ENCODE measurements around the gene SLC16A3.
"Not testable (repeated sequence)": the region's sequence is repeated elsewhere in the genome, so short reads cannot be mapped to it uniquely, and the experiment has no call there.

Gene SLC16A3

DNA sequence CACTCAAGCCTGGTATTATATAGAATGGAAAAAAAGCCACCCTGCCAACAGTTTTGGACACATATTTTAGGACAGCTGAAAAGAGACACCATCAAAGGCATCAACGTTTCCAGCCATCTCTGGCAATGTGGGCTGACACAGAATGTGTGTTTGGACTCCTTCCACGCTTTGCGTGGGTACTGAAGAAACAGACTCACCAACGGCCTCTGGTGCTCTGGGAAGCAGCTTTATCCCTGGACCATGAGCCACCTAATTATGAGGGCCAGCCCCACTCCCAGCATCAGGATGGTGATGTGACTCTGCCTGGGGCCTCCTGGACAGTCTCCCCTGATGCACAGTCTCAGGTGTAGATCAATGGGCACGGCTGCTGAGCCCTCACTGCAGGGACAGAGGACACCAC, 44.1 kb upstream of the SLC16A3 start:
- H3K79me2 ChIP-seq = peaks cover 3% of the 10 kb centered on the region
- no peaks in the 10 kb centered on the region for H3K36me3 ChIP-seq (ENCODE audit: control insufficient read depth, insufficient read depth, low read length)
- H3K4me1 ChIP-seq = peaks cover 20% of the 10 kb centered on the region
- H3K27ac ChIP-seq = no peak overlapping the region
- no peaks in the 10 kb centered on the region for H3K27me3 ChIP-seq (ENCODE audit: control insufficient read depth, insufficient read depth, low read length)
- no peak overlapping the region for H3K4me2 ChIP-seq (ENCODE audit: low read length)
- TF ChIP-seq, protein P1, sequence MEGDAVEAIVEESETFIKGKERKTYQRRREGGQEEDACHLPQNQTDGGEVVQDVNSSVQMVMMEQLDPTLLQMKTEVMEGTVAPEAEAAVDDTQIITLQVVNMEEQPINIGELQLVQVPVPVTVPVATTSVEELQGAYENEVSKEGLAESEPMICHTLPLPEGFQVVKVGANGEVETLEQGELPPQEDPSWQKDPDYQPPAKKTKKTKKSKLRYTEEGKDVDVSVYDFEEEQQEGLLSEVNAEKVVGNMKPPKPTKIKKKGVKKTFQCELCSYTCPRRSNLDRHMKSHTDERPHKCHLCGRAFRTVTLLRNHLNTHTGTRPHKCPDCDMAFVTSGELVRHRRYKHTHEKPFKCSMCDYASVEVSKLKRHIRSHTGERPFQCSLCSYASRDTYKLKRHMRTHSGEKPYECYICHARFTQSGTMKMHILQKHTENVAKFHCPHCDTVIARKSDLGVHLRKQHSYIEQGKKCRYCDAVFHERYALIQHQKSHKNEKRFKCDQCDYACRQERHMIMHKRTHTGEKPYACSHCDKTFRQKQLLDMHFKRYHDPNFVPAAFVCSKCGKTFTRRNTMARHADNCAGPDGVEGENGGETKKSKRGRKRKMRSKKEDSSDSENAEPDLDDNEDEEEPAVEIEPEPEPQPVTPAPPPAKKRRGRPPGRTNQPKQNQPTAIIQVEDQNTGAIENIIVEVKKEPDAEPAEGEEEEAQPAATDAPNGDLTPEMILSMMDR (IDR thresholded peaks at IDR 0.05) = no peak
- no peak overlapping the region for H3K4me3 ChIP-seq (ENCODE audit: low read depth, low read length)
- no peaks in the 10 kb centered on the region for H3K9me3 ChIP-seq (ENCODE audit: control insufficient read depth, low read length)
- no peak overlapping the region for H2AFZ ChIP-seq
- no peak overlapping the region for H3K9ac ChIP-seq

DNA sequence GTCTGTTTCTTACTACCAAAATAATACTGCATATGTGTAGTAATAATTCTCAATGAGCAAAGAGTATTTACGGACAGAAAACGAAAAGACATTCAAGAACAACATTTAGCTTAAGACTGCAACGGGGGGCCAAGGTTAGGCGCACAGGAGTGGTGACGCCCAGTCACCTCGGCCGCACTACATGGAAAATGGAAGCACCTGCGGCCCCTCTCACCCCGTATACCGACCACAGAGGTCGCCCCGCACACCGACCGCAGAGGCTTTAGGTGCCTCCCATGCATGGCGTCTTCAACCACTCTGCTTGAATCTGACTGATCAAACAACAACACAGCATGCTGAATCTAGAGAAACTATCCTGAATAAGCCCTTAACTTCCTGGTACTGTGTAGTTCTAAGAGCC, 42.6 kb upstream of the SLC16A3 start:
- Histone ChIP-seq H3K4me2 (ENCODE audit: low read length) (no peak overlapping the region), H3K79me2 (peaks cover 3% of the 10 kb centered on the region), H3K4me3 (ENCODE audit: low read depth, low read length) (no peak overlapping the region), H3K9me3 (ENCODE audit: control insufficient read depth, low read length) (no peaks in the 10 kb centered on the region), H3K4me1 (peaks cover 20% of the 10 kb centered on the region), H3K27ac (no peak overlapping the region), H3K36me3 (ENCODE audit: control insufficient read depth, insufficient read depth, low read length) (no peaks in the 10 kb centered on the region), H3K9ac (no peak overlapping the region), H2AFZ (no peak overlapping the region), H3K27me3 (ENCODE audit: control insufficient read depth, insufficient read depth, low read length) (no peaks in the 10 kb centered on the region)
- TF ChIP-seq, protein P1 (IDR thresholded peaks at IDR 0.05) = no peak

DNA sequence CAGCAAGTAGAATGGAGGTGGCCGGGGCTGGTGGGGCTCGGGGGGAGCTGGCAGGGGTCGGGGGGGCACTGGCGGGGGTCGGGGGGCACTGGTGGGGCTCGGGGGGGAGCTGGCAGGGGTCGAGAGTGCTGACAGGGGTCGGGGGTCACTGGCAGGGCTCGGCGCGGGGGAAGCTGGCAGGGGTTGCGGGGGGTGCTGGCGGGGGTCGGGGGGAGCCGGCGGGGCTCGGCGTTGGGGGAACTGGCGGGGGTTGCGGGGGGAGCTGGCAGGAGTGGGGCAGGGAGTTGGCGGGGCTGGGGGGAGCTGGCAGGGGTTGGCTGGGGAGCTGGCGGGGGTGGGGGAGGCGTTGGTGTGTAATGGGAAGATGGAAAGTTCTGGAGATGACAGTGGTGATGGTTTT, 41.3 kb upstream of the SLC16A3 start:
- Histone ChIP-seq H3K4me2 (ENCODE audit: low read length) (no peak overlapping the region), H3K79me2 (peaks cover 3% of the 10 kb centered on the region), H3K9ac (no peak overlapping the region), H3K36me3 (ENCODE audit: control insufficient read depth, insufficient read depth, low read length) (no peaks in the 10 kb centered on the region), H3K9me3 (ENCODE audit: control insufficient read depth, low read length) (no peaks in the 10 kb centered on the region), H3K27me3 (ENCODE audit: control insufficient read depth, insufficient read depth, low read length) (no peaks in the 10 kb centered on the region), H2AFZ (no peak overlapping the region), H3K4me1 (peaks cover 20% of the 10 kb centered on the region), H3K27ac (no peak overlapping the region), H3K4me3 (ENCODE audit: low read depth, low read length) (no peak overlapping the region)
- TF ChIP-seq, protein P1 (IDR thresholded peaks at IDR 0.05) = no peak

DNA sequence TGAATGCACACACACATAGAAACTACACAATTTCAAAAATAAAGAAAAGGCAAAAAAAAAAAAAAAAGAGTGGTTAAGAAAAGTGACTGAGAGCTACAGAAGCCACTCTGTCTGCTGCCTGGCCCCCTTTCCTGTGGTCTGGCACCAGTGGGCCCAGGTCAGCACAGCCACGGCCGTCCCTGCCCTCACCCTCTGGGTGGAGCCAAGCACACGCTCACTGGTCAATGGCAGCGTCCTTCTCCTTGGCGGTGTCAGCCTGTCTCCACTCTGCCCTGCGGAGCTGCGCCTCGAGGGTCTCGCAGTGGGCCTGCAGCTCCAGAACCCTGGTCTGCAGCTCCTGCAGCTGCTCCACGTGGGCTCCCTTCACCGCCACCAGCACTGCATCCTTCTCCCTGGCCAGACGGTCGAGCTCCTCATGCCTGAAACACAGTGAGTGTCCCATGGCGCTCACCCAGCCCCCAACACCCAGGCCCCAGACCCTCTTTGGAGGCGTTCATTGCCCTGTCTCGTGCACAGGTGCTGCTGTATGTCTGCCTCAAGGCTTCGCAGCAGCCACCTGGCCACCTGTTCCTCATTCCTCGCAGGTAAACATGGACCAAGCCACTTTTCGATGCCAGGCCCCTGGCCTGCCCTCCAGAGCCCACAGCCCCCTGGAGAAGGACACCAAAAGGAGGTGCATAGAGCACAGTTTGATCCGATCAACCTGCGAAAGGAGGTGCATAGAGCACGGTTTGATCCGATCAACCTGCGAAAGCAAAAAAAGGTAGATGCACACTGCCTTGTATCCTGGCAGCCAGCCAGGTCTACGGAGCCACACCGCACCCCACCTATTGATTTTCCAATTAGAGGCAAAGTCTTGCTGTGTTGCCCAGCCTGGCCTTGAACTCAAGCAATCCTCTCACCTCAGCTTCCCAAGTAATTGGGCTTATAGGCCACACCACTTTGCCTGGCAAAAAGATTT, 40.6 kb upstream of the SLC16A3 start:
- Histone ChIP-seq H3K4me1 (peaks cover 16% of the 10 kb centered on the region), H2AFZ (no peak overlapping the region), H3K4me3 (ENCODE audit: low read depth, low read length) (no peak overlapping the region), H3K9ac (no peak overlapping the region), H3K27ac (no peak overlapping the region), H3K4me2 (ENCODE audit: low read length) (no peak overlapping the region), H3K9me3 (ENCODE audit: control insufficient read depth, low read length) (no peaks in the 10 kb centered on the region), H3K27me3 (ENCODE audit: control insufficient read depth, insufficient read depth, low read length) (no peaks in the 10 kb centered on the region), H3K79me2 (peaks cover 3% of the 10 kb centered on the region), H3K36me3 (ENCODE audit: control insufficient read depth, insufficient read depth, low read length) (no peaks in the 10 kb centered on the region)
- TF ChIP-seq, protein P1 (IDR thresholded peaks at IDR 0.05) = no peak

DNA sequence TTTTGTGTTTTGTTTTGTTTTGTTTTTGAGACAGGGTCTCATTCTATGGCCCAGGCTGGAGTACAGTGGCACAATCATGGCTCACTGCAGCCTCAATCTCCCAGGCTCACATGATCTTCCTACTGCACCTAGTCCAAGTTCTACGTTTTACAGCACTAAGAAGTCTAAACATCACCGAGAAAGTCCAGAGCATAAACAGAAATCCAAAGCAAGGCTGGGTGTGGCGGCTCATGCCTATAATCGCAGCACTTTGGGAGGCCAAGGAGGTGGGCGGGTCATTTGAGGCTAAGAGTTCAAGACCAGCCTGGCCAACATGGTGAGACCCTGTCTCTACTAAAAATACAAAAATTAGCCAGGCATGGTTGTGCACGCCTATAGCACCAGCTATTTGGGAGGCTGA, 35.8 kb upstream of the SLC16A3 start:
- not testable (repeated sequence) for H3K27ac ChIP-seq; H3K36me3 ChIP-seq (ENCODE audit: control insufficient read depth, insufficient read depth, low read length); H3K4me2 ChIP-seq (ENCODE audit: low read length); H3K27me3 ChIP-seq (ENCODE audit: control insufficient read depth, insufficient read depth, low read length); H2AFZ ChIP-seq; H3K4me1 ChIP-seq; H3K4me3 ChIP-seq (ENCODE audit: low read depth, low read length); H3K9ac ChIP-seq; H3K9me3 ChIP-seq (ENCODE audit: control insufficient read depth, low read length)
- H3K79me2 ChIP-seq = peaks cover 21% of the 10 kb centered on the region

All from parathyroid adenoma (tissue), 2 donors.